GM12891 (cell line): ENCODE measurements around the gene CABP7.

Experiments
- POLR2A ChIP-seq: IDR thresholded peaks from 2 replicates; pipeline ENCODE4 v1.6.1; 2011; ENCODE audit warnings: low read depth, low read length, control low read depth
- POLR2AphosphoS5 ChIP-seq: IDR thresholded peaks from 2 replicates; pipeline ENCODE4 v1.6.1; 2011; ENCODE audit warnings: low read depth, low read length, control low read depth
- TAF1 ChIP-seq: IDR thresholded peaks from 2 replicates; pipeline ENCODE4 v1.6.1; 2011; ENCODE audit warnings: low read depth, low read length, control low read depth

DNA sequence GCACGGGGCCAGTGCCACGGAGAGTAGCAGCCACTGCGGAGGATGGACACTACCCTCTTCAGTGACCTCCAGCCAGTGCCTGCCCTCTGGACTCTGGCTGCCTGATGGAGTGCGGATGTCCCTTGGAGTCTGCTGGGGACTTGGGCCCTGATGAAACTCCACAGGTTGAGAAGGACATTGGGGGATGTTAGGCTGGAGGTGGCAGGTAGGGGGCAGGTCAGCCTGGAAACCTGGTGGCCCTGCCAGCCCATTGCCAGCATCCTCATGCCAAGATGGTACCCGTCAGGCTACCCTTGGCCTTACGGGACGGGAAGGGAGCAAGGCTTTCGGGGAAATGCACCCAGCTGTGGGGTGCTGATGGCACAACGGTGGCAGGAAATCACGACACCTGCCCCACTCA lies 4.0 kb downstream of the CABP7 start:
- no peak for TF ChIP-seq POLR2AphosphoS5
- TF ChIP-seq POLR2A: no peak
- no peak for TF ChIP-seq TAF1
